ENCODE data around the gene SLC9C1.

The SLC9C1 gene

DNA sequence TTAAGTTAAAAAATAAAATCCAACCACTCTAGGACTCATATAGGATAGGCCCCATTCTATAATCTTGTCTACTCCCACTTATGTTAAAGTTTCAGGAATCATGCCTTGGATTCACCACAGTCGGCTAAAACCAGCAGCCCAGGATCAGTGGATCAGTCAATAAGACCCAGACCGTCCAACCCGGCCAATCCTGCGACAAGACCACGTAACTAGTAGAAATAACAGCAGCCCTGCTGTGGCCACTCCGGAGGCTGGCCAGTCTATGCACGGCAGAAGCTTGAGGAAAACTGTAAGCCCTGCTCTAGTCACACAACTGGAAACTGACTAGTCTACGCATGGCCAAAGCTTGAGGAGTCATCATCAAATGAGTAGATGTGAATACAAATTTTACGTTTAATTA is 12.8 kb upstream of the SLC9C1 start:
- no peak for DNase-seq (ENCODE audit: low read depth in 2 of 2)

DNA sequence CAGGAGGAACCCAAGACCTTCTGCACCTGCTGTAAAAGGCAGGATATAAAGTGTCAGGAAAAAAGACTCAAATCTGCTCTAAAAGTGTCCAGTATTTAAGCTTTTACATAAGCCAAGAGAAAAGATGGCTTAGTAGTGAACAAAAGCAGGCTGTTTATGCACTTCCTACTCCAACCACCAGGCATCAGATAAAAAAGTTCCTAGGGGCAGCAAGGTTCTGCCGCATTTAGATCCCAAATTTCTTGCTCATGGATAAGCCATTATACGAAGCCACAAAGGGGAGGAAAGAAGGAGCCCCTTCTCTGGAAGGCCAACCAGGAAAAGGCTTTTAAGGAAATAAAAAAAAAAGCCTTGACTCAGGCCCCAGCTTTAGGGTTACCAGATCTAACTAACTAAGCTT is 10.6 kb upstream of the SLC9C1 start:
- no peak for DNase-seq (ENCODE audit: low read depth in 2 of 2)

DNA sequence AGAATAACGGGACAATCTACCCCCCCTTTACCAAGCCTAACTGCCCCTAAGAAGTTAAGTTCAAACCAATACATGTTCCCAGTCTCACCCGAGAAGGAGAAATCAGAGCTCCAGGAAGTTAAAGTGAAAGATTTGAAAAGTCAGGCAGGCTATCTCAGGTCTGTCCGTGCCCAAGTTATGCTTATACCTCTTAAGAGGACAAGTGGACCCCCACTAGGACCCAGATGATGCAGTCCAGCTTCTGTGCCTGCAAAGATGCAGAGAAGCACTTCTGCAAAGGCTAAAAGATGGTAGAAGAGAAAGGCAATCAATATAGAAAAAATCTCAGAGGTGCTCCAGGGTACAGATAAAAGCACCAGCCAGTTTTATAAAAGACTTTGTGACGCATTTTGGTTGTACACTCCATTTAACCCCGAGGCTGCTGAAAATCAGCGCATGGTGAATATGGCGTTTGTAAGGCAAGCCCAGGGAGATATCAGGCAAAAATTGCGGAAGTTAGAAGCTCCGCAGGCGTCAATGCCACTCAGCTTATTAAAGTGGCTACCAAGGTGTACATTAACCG is 9.8 kb upstream of the SLC9C1 start:
- no peak for DNase-seq (ENCODE audit: low read depth in 2 of 2)

DNA sequence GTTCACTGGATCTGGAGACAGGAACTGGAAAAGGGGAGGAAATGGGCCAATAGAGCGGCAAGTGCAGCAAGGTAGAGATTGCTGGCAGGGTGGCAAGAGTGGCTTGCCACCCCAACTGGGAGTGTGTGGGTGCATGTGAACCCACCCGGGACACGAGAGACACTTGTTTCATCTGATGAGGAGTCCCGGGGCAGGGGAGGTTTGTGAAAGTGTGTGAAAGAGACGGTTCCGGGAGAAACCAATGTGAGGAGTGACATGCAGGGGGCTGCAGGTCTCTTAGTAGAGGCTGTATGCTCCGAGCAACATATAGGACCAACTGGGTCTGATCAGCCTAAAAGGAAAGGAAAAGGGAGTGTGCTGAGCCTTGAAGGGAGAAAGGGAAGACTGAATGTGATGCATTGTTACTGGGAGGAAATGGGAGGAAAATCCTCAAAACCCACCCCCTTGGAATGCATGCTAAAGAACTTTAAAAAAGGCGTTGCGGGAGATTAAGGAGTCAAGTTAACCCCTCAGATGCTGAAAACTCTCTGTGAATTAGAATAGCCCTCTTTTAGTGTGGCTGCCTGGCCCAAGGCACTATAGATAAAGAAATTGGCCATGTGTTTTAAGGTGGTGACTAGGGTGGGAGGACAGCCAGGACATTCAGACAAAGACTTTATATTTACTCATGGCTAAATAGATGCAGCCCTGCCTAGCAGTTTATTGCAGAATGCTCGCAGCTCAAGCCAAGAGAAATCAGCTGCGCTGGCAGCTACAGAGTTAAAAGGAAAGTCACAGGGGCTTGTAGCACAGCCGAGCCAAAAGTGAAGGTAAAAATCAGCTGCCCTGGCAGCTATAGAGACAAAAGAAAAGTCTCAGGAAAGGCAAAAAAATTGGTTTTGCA is 9.1 kb upstream of the SLC9C1 start:
- DNase-seq (ENCODE audit: low read depth in 2 of 2): no peak

DNA sequence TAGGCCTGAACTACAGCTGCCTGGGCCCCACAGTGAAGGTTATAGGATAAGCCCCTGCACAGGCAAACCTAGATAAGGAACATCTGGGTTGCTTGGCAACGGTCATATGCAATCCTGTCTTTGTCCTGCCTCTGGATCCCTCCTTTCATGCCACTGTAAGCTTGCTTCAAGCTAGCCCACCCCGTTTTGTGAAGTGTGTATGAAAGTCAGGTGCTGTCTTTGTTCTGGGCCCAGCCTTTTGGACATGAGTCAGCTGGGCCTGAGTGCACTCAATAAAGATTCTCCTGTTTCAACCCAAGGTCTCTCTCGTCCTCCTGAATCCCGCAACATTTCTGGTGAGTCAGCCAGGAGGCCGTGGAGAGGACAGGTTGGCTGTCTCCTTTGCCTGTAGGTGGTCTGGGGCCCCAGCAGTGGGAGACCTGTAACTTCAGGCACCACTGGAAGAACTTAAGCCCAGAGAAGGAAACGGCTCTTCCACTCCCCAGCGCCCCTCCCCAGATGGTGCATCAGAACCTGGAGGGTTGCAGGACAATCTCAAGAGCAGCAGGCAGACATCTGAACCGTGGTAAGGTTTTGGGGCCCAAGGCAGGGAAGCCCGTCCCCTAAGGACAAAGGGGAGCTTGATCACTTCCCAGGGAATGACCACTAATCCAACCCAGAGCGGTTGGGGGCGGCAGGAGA is 8.3 kb upstream of the SLC9C1 start:
- no peak for DNase-seq (ENCODE audit: low read depth in 2 of 2)

DNA sequence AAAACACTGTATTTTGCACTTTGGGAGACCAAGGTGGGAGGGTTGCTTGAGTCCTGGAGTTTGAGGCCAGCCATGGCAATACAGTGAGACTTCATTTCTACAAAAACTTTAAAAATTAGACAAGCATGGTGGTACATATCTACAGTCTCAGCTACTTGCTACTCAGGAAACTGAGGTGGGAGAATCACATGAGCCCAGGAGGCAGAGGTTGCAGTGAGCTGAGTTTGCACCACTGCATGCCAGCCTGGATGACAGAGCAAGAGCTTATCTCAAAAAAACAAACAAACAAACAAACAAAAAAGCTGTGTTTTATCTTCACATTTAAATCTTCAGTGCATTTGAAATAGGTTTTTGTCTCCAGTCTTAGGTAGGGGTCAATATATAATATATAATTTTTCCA is 4.8 kb upstream of the SLC9C1 start:
- DNase-seq (ENCODE audit: low read depth in 2 of 2): no peak

DNA sequence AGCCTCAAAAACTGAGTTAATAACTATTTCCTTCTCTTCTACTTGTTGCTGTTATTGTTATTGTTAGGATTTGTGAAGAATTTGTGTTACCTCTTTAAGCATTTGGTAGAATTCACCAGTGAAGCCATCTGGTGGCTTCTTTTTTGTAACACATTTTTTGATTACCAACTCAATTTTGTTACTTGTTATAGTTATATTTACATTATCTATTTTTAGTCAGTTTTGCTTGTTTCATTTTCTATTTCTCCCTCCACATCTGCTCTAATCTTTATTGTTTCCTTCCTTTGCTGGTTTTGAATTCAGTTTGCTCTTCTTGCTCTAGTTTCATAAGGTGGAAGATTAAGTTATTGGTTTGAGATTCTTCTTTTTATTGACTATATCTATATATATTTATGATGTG is 3.7 kb upstream of the SLC9C1 start:
- no peak for DNase-seq (ENCODE audit: low read depth in 2 of 2)

DNA sequence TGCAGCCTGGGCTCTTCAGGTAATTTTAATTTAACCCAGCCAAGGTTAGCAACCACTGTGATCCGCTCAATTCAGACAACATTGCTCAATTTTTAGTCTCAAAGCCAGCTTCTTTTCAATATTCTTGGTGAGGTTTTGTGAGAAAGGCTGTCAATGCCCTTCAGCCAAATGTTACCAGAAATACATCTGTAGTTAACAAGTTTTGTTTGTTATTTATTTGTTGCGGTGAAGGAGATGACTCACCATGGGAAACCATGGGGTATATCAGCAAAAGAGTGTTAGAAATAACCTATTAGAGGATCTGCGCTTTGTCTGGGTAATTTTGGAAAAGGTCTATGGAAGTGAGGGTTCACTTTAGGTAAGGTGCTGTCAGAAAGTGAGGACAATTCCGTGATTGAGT is 5.0 kb downstream of the SLC9C1 start:
- no peak for DNase-seq (ENCODE audit: low read depth in 2 of 2)

DNA sequence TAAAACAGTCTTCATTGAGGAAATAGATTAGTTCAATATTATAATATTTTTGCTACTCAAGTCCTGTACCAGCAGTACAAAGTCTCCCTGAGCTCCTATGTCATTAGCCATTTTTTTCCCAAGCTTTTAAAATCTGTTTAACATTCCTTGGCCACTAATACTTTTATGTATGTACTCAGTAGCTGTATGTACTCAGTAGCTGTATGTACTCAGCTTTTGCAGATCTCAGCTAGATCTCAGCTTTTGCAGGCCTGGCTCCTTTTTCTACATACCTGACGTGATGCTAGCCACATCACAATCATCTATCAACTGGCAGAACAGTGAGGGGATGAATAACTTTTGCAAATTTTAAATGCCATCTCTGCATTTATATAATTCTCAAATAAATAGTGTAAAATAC is 13.8 kb downstream of the SLC9C1 start:
- no peak for DNase-seq (ENCODE audit: low read depth in 2 of 2)

DNA sequence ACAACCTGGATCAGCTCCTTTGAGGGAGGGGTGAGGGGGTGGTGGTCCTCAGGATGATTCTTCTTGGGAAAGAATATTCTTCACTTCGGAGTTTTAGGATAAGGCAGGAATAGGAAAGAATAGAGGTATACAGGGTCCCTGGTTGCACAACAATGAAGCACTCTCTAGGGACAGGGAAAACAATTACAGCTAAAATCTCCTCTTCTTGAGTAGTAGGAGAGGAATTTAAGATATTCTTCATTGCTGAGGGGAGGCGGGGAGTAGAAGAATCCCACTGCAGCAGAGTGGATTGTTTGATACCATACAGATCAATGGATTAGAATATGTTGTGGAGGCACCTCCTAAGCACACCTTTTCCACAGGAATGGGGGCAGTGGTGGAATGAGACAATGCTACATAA is 20.5 kb downstream of the SLC9C1 start:
- no peak for DNase-seq (ENCODE audit: low read depth in 2 of 2)

DNA sequence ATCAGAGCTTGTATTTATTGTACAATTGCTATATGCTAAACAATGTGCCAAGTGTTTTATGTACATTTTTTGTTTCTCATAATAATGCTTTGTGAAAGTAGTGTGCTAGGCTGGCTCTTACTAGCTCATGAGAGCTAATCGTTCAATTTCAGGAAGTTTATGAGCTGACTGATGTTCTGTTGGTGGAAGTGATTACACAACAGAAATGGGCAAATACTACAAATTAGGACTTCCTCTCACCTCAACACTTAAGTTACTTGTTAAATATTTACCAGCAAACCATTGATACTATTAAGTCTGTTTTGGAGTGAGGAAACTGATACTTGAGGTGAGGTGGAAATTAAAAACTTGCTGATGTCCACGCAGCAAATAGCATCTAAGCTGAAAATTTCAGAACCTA is 32.3 kb downstream of the SLC9C1 start:
- no peak for DNase-seq (ENCODE audit: low read depth in 2 of 2)

DNA sequence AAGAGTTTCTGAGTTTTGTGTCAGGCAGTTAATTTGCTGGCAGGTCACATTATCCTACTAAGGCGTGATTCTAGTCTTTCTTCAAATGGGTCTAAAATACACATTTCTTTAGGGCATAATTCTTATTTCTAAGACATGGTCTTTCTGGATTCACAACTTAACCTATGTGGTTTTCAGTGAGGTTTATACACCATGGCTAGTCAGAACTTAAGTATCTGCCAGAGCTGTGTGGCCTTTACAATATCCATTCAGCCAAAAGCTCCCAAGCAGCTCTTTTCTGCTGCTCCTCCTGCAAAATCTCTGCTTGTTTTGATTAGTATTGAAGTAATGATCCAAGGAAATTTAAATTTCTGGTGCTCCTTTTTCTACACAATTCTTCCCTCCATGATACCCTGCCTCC is 33.5 kb downstream of the SLC9C1 start:
- DNase-seq (ENCODE audit: low read depth in 2 of 2): no peak

DNA sequence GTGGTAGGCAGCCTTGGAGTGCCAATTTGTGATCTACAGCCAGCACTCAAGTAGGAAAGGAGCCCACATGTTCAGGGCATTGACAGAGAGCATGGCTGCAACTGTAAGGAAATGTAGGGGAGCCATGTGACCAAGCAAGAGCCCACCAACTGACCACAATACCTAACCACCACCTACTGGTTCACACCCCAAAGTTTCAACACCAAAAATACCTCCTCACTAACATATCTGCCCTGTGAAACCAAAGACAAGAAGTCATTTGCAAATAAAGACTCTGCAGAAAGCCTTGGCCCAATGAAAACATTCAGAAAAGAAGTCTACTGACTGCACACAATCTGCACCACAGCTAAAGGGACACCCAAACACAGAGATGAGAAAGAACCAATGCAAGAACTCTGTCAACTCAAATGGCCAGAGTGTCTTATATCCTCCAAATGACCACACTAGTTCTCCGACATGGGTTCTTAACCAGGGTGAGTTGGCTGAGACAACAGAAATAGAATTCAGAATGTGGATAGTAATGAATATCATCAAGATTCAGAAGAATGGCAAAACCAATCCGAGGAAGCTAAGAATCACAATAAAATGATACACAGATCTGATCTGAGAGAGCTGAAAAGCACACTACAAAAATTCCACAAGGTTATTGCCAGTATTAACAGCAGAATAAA is 40.6 kb downstream of the SLC9C1 start:
- DNase-seq (ENCODE audit: low read depth in 2 of 2): no peak

DNA sequence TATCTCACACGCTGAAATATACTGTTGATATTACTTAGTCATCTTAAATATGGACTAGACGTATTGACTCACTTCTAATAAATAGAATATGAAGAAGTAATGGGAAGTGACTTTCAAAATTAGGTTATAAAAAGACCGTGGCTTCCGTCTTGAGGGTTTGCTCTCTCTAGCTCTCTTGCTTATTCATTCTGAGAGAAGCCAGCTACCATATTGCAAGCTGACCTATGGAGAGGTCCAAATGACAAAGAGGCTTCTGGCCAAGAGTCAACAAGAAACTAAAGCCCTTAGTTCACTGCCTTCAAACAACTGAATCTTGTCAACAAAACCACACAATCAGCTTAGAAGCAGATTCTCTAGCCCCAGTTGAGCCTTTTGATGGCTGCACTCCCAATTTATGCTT is 46.1 kb downstream of the SLC9C1 start:
- no peak for DNase-seq (ENCODE audit: low read depth in 2 of 2)

DNA sequence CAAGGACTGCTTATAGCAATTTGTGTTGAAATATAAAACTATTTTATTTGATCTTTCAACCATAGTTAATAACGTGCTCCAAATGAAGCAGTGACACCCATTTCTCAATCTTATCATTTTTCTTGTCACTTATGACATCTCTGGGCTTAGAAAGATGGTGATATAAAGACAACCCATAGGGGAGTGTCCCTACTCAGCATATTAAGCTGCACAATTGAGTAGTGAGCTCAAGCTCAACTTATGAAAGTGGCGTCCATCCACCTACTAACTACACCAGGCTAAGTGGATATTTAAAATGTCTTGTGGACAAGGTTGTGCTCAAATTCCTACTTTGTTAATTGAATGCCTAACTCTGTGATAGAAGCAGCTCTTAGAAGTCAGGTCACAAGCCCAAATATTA is 46.7 kb downstream of the SLC9C1 start:
- no peak for DNase-seq (ENCODE audit: low read depth in 2 of 2)

DNA sequence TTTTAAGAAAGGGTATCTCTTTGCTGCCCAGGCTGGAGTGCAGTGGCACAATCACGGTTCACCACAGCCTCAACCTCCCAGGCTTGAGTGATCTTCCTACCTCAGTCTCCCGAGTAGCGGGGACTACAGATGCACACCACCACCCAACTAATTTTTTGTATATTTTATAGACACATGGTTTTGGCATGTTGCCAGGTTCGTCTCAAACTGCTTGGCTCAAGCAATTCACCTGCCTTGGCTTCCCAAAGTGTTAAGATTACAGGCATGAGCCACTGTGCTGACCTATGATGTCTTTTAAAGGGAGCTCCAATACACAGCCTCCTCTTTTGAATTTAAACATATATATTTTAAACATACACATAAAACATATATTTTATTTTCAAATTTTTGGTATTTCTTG is 60.9 kb downstream of the SLC9C1 start:
- DNase-seq (ENCODE audit: low read depth in 2 of 2): no peak

DNA sequence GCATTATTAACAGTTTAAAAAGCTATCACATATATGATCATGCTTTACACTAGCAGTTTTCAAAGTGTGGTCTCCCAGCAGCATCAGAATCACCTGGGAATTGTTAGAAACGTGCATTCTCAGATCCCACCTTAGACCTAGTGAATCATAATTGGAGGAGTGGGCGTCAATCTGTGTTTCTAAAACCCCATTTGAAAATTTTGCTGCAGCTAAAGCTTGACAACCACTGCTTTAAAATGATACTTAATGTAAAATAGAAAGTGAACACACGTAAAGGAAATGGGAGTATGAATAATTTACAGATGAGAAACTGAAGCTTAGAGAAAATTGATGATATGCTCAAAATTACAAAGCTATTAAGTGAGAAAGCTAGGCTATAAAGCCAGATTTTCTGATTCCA is 62.3 kb downstream of the SLC9C1 start:
- DNase-seq (ENCODE audit: low read depth in 2 of 2): no peak

DNA sequence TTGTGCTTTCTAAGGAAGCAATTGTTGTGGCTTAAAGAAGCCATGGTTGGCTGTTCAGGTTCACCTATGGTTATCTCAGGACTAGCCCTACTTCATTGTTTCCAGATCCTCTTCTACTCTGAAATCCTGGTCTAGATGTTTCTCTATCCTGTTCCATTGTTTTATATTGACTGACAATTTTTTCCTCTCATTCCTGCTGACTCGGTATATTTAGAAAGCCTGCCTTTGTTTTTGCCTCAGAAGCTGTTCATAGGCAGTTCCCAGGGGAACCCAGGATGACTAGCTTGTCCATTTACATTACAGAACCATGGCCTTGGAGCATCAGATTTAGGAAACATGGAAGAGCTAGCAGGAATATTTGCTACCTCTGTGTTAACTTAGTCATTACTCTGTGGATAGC is 64.0 kb downstream of the SLC9C1 start:
- DNase-seq (ENCODE audit: low read depth in 2 of 2): no peak

DNA sequence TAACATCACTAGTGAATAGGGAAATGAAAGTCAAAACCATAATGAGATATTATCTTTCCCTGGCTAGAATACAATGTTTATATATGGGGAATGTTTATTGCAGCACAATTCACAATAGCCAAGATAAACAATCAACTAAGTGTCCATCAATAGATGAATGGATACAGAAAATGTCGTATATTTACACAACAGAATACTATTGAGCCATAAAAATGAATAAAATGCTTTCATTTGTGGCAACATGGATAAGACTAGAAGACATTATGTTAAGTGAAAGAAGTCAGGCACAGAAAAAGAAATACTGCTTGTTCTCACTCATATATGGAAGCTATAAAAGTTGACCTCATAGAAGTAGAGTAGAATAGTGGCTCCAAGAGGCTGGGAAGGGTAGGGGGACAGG is 65.2 kb downstream of the SLC9C1 start:
- no peak for DNase-seq (ENCODE audit: low read depth in 2 of 2)

DNA sequence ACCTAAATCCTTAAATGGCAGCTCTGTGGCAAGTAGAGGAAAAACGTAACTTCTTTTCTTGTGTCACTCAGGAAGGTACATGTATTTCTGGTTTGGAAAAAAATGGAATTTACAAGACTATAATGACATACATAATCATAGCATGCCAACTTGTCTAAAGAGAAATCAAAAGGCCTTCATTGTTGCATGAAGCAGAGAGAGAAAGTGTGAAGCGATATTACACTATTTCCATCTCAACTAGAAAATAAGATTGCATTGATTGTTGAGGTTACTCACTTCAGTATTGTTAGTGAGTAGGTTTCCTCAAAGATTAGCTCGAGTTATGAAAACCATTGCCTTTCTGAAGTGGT is 93.7 kb downstream of the SLC9C1 start:
- DNase-seq (ENCODE audit: low read depth in 2 of 2): no peak

DNA sequence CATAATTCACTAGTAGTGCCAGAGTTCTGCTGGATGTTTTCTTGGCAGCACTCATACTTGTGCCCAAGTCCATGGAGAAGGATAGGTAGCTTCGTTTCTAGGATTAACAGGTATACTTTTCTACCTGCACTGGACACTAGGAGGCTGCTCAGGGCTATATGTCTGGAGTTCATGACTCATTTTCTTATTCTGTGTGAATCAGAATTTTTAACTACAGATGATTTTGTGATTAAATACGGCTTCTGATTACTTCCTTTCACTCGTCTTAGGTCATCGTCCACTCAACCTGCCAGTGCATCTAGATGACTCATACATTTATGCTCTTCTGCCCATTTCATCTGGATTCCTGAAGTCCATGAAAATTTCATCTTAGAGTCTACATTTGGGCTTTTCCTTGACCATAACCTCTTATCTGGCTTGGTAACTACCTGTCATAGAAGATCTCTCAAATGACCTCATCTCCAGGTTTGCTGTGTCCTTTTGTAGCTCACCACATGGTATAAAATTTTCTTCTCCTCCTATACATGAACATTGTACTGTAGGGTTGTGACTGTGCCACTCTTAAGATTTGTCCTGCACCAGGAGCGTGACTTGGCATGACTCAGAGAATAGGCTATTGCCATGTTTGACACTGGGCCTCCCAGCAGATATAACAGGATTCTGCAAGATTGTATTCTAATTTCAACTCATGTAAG is 94.2 kb downstream of the SLC9C1 start:
- DNase-seq (ENCODE audit: low read depth in 2 of 2): no peak

DNA sequence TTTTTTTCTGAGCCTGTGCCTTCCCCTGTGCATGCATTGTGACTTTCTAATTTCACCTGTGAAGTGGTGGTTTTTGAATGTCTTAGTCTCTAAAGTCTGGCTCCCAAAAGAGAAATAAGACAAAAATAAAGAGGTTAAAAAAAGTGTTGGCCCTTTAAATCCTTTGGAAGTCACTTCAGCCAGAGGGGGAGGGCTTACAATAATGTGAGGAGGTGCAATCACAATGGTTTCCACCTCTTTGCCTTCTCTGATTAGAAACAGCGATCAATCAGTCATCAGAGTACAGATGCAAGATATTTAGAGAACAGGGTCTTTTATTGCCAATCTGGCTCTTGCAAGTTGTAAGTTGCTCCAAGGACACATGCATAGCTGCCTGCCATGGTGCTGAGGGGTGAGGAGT is 96.9 kb downstream of the SLC9C1 start:
- DNase-seq (ENCODE audit: low read depth in 2 of 2): no peak

Measured in stimulated activated CD8-positive, alpha-beta memory T cell treated with anti-CD3 and anti-CD28 coated beads, Interleukin-2, amount 100 ng/mL, for 48 hours (primary cell).